SK-N-SH (cell line): ENCODE measurements around the gene GRAMD2B. TPM values are rescaled to one million over a fixed set of nuclear protein-coding genes. Genes with fewer than 3 reads are reported as not detected.
A peak's percentile ranks its signal among the peaks of the same experiment; 100 is the strongest.

ENCODE experiments used
- CTCF ChIA-PET: fragments of 300-600, 350-600 bp; formaldehyde crosslinking; extraction: SDS; loops from one replicate; lab custom pipeline; 2021; lab: Yijun Ruan, JAX
- POLR2A ChIA-PET: fragments of 350-600 bp; sonication (Branson Sonifier 250); formaldehyde crosslinking; extraction: SDS; loops from one replicate; lab custom pipeline; 2020; ENCODE audit warnings: antibody characterized with exemption, inconsistent platforms; lab: Yijun Ruan, JAX
- DNase-seq: peaks from one replicate; pipeline ENCODE4 v3.0.0; 2012
- H2AFZ ChIP-seq: fragments of 200-600 bp; sonication (generic); 2 replicates; pipeline ENCODE4 v1.8.1; 2016; ENCODE audit warnings: antibody characterized with exemption, mild to moderate bottlenecking, low read depth
- H3F3A ChIP-seq: fragments of 200-600 bp; sonication (generic); replicated peaks from 2 replicates; pipeline ENCODE3; 2016; ENCODE audit warnings: antibody characterized with exemption, mild to moderate bottlenecking; ENCODE audit not compliant: insufficient read depth
- H3K27ac ChIP-seq, 2 experiments: fragments of 200-500 bp in 1 of 2; fragments of 200-600 bp in 1 of 2; sonication (Bioruptor generic) in 1 of 2; sonication (generic), shearing (Covaris generic) in 1 of 2; 2 replicates each; pipeline versions ENCODE4 v1.5.1 to v1.6.1; 2014 to 2016; ENCODE audit warnings: low read depth in 2 of 2, inconsistent platforms in 1 of 2, low read length in 1 of 2, mild to moderate bottlenecking in 1 of 2, mixed read lengths in 1 of 2
- H3K27me3 ChIP-seq: fragments of 200-600 bp; sonication (generic), shearing (Covaris generic); 2 replicates; pipeline ENCODE4 v1.6.1; 2016; ENCODE audit warnings: mixed run types; ENCODE audit not compliant: insufficient read depth
- H3K36me3 ChIP-seq, 2 experiments: fragments of 200-500 bp in 1 of 2; fragments of 200-600 bp in 1 of 2; sonication (Bioruptor generic) in 1 of 2; sonication (generic) in 1 of 2; replicated peaks in 1 of 2; 2 replicates each; pipeline versions ENCODE3 to v1.5.1; 2014 to 2016; ENCODE audit warnings: low read length in 1 of 2, mild to moderate bottlenecking in 1 of 2; ENCODE audit not compliant: insufficient read depth in 2 of 2, control insufficient read depth in 1 of 2
- H3K4me1 ChIP-seq, 2 experiments: fragments of 200-500 bp in 1 of 2; fragments of 200-600 bp in 1 of 2; sonication (Bioruptor generic) in 1 of 2; sonication (generic), shearing (Covaris generic) in 1 of 2; 2 replicates each; pipeline versions ENCODE4 v1.5.1 to v1.6.1; 2014 to 2016; ENCODE audit warnings: low read depth in 1 of 2, low read length in 1 of 2, mixed run types in 1 of 2; ENCODE audit not compliant: insufficient read depth in 2 of 2, control insufficient read depth in 1 of 2
- H3K4me2 ChIP-seq: fragments of 200-600 bp; sonication (generic), shearing (Covaris generic); 2 replicates; pipeline ENCODE4 v1.6.1; 2017; ENCODE audit warnings: mixed run types
- H3K4me3 ChIP-seq, 2 experiments: fragments of 200-500 bp in 1 of 2; fragments of 200-600 bp in 1 of 2; sonication (Bioruptor generic) in 1 of 2; sonication (generic), shearing (Covaris generic) in 1 of 2; 2 replicates each; pipeline versions ENCODE4 v1.5.1 to v1.8.1; 2014 to 2016; ENCODE audit warnings: low read depth in 2 of 2, inconsistent platforms in 1 of 2, low read length in 1 of 2, mild to moderate bottlenecking in 1 of 2, mixed read lengths in 1 of 2, moderate library complexity in 1 of 2
- H3K79me2 ChIP-seq: fragments of 200-600 bp; sonication (generic); 2 replicates; pipeline ENCODE4 v1.8.1; 2017; ENCODE audit warnings: mild to moderate bottlenecking; ENCODE audit not compliant: insufficient read depth
- H3K9ac ChIP-seq: fragments of 200-600 bp; sonication (generic); 2 replicates; pipeline ENCODE4 v1.6.1; 2017; ENCODE audit warnings: mixed run types
- H3K9me2 ChIP-seq: fragments of 200-600 bp; sonication (generic); 2 replicates; pipeline ENCODE4 v1.6.1; 2017; ENCODE audit warnings: mixed run types
- H3K9me3 ChIP-seq: fragments of 200-600 bp; sonication (generic); 2 replicates; pipeline ENCODE4 v1.6.1; 2017; ENCODE audit warnings: mixed run types, mild to moderate bottlenecking, moderate library complexity
- H4K20me1 ChIP-seq: fragments of 200-600 bp; sonication (generic); 2 replicates; pipeline ENCODE4 v1.6.1; 2017; ENCODE audit warnings: mild to moderate bottlenecking, mixed run types; ENCODE audit not compliant: insufficient read depth
- CHD2 ChIP-seq: fragments of 150-350 bp; IDR thresholded peaks from 2 replicates; pipeline ENCODE4 v1.6.1; 2018; ENCODE audit warnings: low read length; ENCODE audit not compliant: partially characterized antibody
- ELF1 ChIP-seq: IDR thresholded peaks from 2 replicates; pipeline ENCODE4 v1.4.0; 2012
- EP300 ChIP-seq, 2 experiments: IDR thresholded peaks; 2 replicates each; pipeline versions ENCODE4 v1.4.0 to v1.6.1; 2012; ENCODE audit warnings: borderline replicate concordance in 1 of 2, low read depth in 1 of 2, low read length in 1 of 2
- FOSL2 ChIP-seq: IDR thresholded peaks from 2 replicates; pipeline ENCODE4 v1.4.0; 2012; ENCODE audit warnings: low read depth, mild to moderate bottlenecking, moderate library complexity, borderline replicate concordance
- FOXJ3 ChIP-seq: sonication (generic); formaldehyde crosslinking; IDR thresholded peaks from 2 replicates; pipeline ENCODE4 v1.5.1; 2020; ENCODE audit warnings: mild to moderate bottlenecking, missing genetic modification reagents
- FOXM1 ChIP-seq: IDR thresholded peaks from 2 replicates; pipeline ENCODE4 v1.4.0; 2012; ENCODE audit warnings: low read depth, mild to moderate bottlenecking
- GABPA ChIP-seq: IDR thresholded peaks from 2 replicates; pipeline ENCODE4 v1.4.0; 2012; ENCODE audit warnings: low read depth, mild to moderate bottlenecking
- GATA2 ChIP-seq: sonication (generic); formaldehyde crosslinking; IDR thresholded peaks from 2 replicates; pipeline ENCODE4 v1.5.0; 2020; ENCODE audit warnings: mild to moderate bottlenecking, missing genetic modification reagents
- JUND ChIP-seq: IDR thresholded peaks from 2 replicates; pipeline ENCODE4 v1.4.0; 2012
- MEF2A ChIP-seq: IDR thresholded peaks from 2 replicates; pipeline ENCODE4 v1.4.0; 2012; ENCODE audit warnings: low read depth, borderline replicate concordance
- MXI1 ChIP-seq: IDR thresholded peaks from 2 replicates; pipeline ENCODE4 v1.6.1; 2012; ENCODE audit warnings: mild to moderate bottlenecking, low read depth, low read length, improper control_type of control experiment
- NFIC ChIP-seq: IDR thresholded peaks from 2 replicates; pipeline ENCODE4 v1.4.0; 2012; ENCODE audit warnings: borderline replicate concordance
- NRF1 ChIP-seq: IDR thresholded peaks from 2 replicates; pipeline ENCODE4 v1.6.1; 2012; ENCODE audit warnings: low read depth, mild to moderate bottlenecking, low read length
- POLR2AphosphoS5 ChIP-seq: IDR thresholded peaks from 2 replicates; pipeline ENCODE4 v1.6.1; 2012; ENCODE audit warnings: low read depth, low read length
- RAD21 ChIP-seq: IDR thresholded peaks from 2 replicates; pipeline ENCODE4 v1.6.1; 2012; ENCODE audit warnings: mild to moderate bottlenecking, low read length
- RCOR1 ChIP-seq: fragments of 150-350 bp; IDR thresholded peaks from 2 replicates; pipeline ENCODE4 v1.6.1; 2017; ENCODE audit warnings: antibody characterized with exemption, low read length
- RFX5 ChIP-seq: IDR thresholded peaks from 2 replicates; pipeline ENCODE4 v1.6.1; 2012; ENCODE audit warnings: mild to moderate bottlenecking, improper control_type of control experiment, low read length
- RXRA ChIP-seq: IDR thresholded peaks from 2 replicates; pipeline ENCODE4 v1.4.0; 2012; ENCODE audit warnings: low read depth, mild to moderate bottlenecking, borderline replicate concordance
- SIN3A ChIP-seq: IDR thresholded peaks from 2 replicates; pipeline ENCODE4 v1.6.1; 2012; ENCODE audit warnings: low read depth, mild to moderate bottlenecking, low read length, moderate library complexity, borderline replicate concordance
- SMC3 ChIP-seq: IDR thresholded peaks from 2 replicates; pipeline ENCODE4 v1.6.1; 2012; ENCODE audit warnings: low read depth, low read length, improper control_type of control experiment
- TAF1 ChIP-seq: IDR thresholded peaks from 2 replicates; pipeline ENCODE4 v1.6.1; 2012; ENCODE audit warnings: low read depth, mild to moderate bottlenecking, low read length, moderate library complexity, borderline replicate concordance
- TEAD4 ChIP-seq: IDR thresholded peaks from 2 replicates; pipeline ENCODE4 v1.4.0; 2012; ENCODE audit warnings: mild to moderate bottlenecking, borderline replicate concordance; ENCODE audit not compliant: insufficient read depth
- YY1 ChIP-seq: IDR thresholded peaks from 2 replicates; pipeline ENCODE4 v1.4.0; 2012; ENCODE audit warnings: low read depth, mild to moderate bottlenecking
- polyA plus RNA-seq, 3 experiments: library from polyadenylated mRNA; depleted of rRNA; stranded (reverse); fragments of >200 nt; gene quantifications; 2 replicates each; pipeline ENCODE4 v1.2.3, GENCODE V29; 2012
- TF ChIP-seq, protein P1 (sequence below): IDR thresholded peaks from 2 replicates; pipeline ENCODE4 v1.6.1; 2012; ENCODE audit warnings: mild to moderate bottlenecking, low read depth, low read length, moderate library complexity
- TF ChIP-seq, protein P2 (sequence below): IDR thresholded peaks from 2 replicates; pipeline ENCODE4 v1.4.0; 2012; ENCODE audit warnings: low read depth, borderline replicate concordance
- TF ChIP-seq, protein P3 (sequence below): fragments of 200-600 bp; sonication (generic); IDR thresholded peaks from 2 replicates; pipeline ENCODE4 v1.6.1; 2017; ENCODE audit warnings: antibody characterized with exemption, mild to moderate bottlenecking, moderate library complexity
- TF ChIP-seq, protein P4 (sequence below): fragments of 150-350 bp; IDR thresholded peaks from 2 replicates; pipeline ENCODE4 v1.6.1; 2016; ENCODE audit warnings: mild to moderate bottlenecking, low read depth, low read length

Gene GRAMD2B
- polyA plus RNA-seq, 1 of the 3 experiments (the other 2 are of a cell fraction): 16.0 TPM

DNA sequence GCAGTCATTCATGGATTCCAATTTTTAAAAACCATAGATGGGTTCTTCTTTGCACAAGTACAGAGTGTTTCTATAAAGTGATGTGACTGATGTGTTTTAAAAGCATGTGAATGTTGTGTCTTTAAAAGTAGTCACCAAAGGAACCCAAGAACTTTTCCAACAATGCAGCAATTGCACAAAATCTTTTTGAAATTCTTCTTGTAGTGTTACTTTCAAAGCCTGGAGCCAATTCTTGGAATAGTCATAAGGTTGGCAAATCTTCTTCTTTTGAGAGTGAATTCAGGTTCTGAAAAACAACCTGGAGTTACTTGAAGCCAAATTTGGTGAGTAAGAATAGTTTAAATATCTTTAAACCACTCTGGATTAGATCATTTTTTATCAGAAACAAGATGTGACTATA, 10.5 kb downstream of the GRAMD2B start:
- peaks cover 3 to 5% of the 10 kb centered on the region in 2 experiments for H3K36me3 ChIP-seq
- ChIA-PET POLR2A (no interaction called here), CTCF (no interaction called here)
- no peaks in the 10 kb centered on the region for H4K20me1 ChIP-seq
- no peak overlapping the region for H3K4me3 ChIP-seq
- no peaks in the 10 kb centered on the region for H3K9me3 ChIP-seq
- H3K9me2 ChIP-seq: no peaks in the 10 kb centered on the region
- peaks cover 68% of the 10 kb centered on the region; the same call in 1 of the 2 replicates for H3K79me2 ChIP-seq
- no peak overlapping the region for H2AFZ ChIP-seq
- H3K27me3 ChIP-seq: no peaks in the 10 kb centered on the region
- H3K27ac ChIP-seq: peak overlapping the region; percentile 56 to 77; a peak in 3 of 4 replicates
- H3K4me1 ChIP-seq: peaks cover 0 to 6% of the 10 kb centered on the region in 2 experiments; a peak in 1 of 4 replicates
- DNase-seq: no peak
- no peaks in the 10 kb centered on the region for H3F3A ChIP-seq
- H3K4me2 ChIP-seq: peak overlapping the region; percentile 4
- no peak overlapping the region for H3K9ac ChIP-seq
- TF ChIP-seq RCOR1 (no peak), TAF1 (no peak), SMC3 (no peak), JUND (peak; percentile 36; the same call in 1 of the 2 replicates), GATA2 (CRISPR knock-in tag) (no peak), CHD2 (no peak), YY1 (no peak), SIN3A (no peak), NFIC (peak; percentile 73; the same call in 1 of the 2 replicates), MXI1 (no peak), TEAD4 (peak; percentile 47; the same call in 1 of the 2 replicates), NRF1 (no peak), ELF1 (no peak), EP300 (IDR thresholded peaks at IDR 0.05; ENCODE audit: borderline replicate concordance in 1 of 2, low read depth in 1 of 2, low read length in 1 of 2) (peak in 1 of 2 experiments; percentile 78; a peak in 1 of 4 replicates), RXRA (no peak), RAD21 (no peak), FOXJ3 (no peak), FOSL2 (peak; percentile 36; the same call in 1 of the 2 replicates), POLR2AphosphoS5 (no peak), RFX5 (no peak), GABPA (no peak), MEF2A (no peak), FOXM1 (no peak)
- TF ChIP-seq, protein P1, sequence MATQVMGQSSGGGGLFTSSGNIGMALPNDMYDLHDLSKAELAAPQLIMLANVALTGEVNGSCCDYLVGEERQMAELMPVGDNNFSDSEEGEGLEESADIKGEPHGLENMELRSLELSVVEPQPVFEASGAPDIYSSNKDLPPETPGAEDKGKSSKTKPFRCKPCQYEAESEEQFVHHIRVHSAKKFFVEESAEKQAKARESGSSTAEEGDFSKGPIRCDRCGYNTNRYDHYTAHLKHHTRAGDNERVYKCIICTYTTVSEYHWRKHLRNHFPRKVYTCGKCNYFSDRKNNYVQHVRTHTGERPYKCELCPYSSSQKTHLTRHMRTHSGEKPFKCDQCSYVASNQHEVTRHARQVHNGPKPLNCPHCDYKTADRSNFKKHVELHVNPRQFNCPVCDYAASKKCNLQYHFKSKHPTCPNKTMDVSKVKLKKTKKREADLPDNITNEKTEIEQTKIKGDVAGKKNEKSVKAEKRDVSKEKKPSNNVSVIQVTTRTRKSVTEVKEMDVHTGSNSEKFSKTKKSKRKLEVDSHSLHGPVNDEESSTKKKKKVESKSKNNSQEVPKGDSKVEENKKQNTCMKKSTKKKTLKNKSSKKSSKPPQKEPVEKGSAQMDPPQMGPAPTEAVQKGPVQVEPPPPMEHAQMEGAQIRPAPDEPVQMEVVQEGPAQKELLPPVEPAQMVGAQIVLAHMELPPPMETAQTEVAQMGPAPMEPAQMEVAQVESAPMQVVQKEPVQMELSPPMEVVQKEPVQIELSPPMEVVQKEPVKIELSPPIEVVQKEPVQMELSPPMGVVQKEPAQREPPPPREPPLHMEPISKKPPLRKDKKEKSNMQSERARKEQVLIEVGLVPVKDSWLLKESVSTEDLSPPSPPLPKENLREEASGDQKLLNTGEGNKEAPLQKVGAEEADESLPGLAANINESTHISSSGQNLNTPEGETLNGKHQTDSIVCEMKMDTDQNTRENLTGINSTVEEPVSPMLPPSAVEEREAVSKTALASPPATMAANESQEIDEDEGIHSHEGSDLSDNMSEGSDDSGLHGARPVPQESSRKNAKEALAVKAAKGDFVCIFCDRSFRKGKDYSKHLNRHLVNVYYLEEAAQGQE: no peak
- TF ChIP-seq, protein P2, sequence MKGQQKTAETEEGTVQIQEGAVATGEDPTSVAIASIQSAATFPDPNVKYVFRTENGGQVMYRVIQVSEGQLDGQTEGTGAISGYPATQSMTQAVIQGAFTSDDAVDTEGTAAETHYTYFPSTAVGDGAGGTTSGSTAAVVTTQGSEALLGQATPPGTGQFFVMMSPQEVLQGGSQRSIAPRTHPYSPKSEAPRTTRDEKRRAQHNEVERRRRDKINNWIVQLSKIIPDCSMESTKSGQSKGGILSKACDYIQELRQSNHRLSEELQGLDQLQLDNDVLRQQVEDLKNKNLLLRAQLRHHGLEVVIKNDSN: no peak
- TF ChIP-seq, protein P3, sequence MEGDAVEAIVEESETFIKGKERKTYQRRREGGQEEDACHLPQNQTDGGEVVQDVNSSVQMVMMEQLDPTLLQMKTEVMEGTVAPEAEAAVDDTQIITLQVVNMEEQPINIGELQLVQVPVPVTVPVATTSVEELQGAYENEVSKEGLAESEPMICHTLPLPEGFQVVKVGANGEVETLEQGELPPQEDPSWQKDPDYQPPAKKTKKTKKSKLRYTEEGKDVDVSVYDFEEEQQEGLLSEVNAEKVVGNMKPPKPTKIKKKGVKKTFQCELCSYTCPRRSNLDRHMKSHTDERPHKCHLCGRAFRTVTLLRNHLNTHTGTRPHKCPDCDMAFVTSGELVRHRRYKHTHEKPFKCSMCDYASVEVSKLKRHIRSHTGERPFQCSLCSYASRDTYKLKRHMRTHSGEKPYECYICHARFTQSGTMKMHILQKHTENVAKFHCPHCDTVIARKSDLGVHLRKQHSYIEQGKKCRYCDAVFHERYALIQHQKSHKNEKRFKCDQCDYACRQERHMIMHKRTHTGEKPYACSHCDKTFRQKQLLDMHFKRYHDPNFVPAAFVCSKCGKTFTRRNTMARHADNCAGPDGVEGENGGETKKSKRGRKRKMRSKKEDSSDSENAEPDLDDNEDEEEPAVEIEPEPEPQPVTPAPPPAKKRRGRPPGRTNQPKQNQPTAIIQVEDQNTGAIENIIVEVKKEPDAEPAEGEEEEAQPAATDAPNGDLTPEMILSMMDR: no peak
- TF ChIP-seq, protein P4, sequence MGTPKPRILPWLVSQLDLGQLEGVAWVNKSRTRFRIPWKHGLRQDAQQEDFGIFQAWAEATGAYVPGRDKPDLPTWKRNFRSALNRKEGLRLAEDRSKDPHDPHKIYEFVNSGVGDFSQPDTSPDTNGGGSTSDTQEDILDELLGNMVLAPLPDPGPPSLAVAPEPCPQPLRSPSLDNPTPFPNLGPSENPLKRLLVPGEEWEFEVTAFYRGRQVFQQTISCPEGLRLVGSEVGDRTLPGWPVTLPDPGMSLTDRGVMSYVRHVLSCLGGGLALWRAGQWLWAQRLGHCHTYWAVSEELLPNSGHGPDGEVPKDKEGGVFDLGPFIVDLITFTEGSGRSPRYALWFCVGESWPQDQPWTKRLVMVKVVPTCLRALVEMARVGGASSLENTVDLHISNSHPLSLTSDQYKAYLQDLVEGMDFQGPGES: no peak
